Measurements from ENCODE around the gene MAP3K2. TPM values are rescaled to one million over a fixed set of nuclear protein-coding genes. Genes with fewer than 3 reads are reported as not detected.

Gene MAP3K2
- total and polyA plus RNA-seq, 2 of the 4 experiments (the other 2 are of a cell fraction), result 6.2 to 30.8 TPM

DNA sequence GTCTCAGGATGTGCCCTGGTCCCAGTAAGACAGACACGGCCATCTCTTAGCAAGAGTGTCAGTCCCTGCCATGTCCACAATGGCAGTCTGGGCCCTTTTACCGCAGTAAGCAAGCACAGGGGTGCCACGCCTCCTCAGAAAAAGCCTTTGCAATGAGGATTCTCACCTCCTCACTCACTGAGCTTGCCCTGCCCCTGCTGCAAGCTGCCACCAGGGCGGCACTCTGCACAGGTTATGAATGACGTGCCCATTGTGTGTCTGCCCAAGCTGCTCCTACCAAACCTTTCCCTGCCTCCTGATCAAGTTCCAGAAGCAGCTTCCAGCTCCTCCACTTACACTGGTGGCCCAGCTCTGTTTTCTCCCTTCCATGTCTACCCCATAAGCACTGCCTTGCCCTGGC lies 117.1 kb downstream of the MAP3K2 start:
- H3K4me1 ChIP-seq (ENCODE audit: control insufficient read depth, insufficient read depth, low read length), result no peaks in the 10 kb centered on the region
- H2AFZ ChIP-seq (replicated peaks; ENCODE audit: low read length, poor library complexity), result no peak overlapping the region
- no peak overlapping the region for H2BK20ac ChIP-seq (ENCODE audit: low read depth, low read length)
- no peaks in the 10 kb centered on the region for H3K9me3 ChIP-seq (ENCODE audit: control insufficient read depth, insufficient read depth, low read length)
- H3K36me3 ChIP-seq (ENCODE audit: control insufficient read depth, insufficient read depth, low read length), result peaks cover 53% of the 10 kb centered on the region
- H3K27ac ChIP-seq (ENCODE audit: insufficient read depth, low read length), result no peak overlapping the region
- H3K9me1 ChIP-seq (ENCODE audit: insufficient read depth, low read length), result no peaks in the 10 kb centered on the region
- BruUV-seq (replicated peaks), result no TSS peak
- intact Hi-C loops (cut with micrococcal nuclease) (loop anchor here (5.0 kb wide), 1 partner anchor 163 kb away; the partner anchor contains the start of gene BIN1), dilution Hi-C loops (cut with HindIII; ENCODE audit: low sequenced_read_pairs, unreplicated experiment) (no loop called here), in situ Hi-C loops (cut with MboI; ENCODE audit: low sequenced_read_pairs) (no loop called here)
- peaks cover under 1% of the 10 kb centered on the region; the same call in 1 of the 2 replicates for H4K20me1 ChIP-seq (ENCODE audit: insufficient read depth, low read length)
- H3K23ac ChIP-seq (ENCODE audit: low read depth, low read length), result no peak overlapping the region
- H2AK9ac ChIP-seq (replicated peaks; ENCODE audit: low read depth, low read length, poor library complexity), result no peak overlapping the region
- no peaks in the 10 kb centered on the region for H3K27me3 ChIP-seq (ENCODE audit: control insufficient read depth, insufficient read depth, low read length)
- no peak overlapping the region for H3K4me2 ChIP-seq (ENCODE audit: low read depth, low read length)
- no peak overlapping the region for H3K14ac ChIP-seq (replicated peaks; ENCODE audit: low read depth, low read length)
- no peak overlapping the region for H2BK15ac ChIP-seq (ENCODE audit: low read depth, low read length)
- H4K91ac ChIP-seq (ENCODE audit: insufficient read depth, low read depth, low read length), result no peak overlapping the region
- H4K8ac ChIP-seq (ENCODE audit: low read depth in 2 of 2, low read length in 2 of 2), result no peak overlapping the region
- peaks cover 6 to 7% of the 10 kb centered on the region in 2 experiments; a peak in 2 of 4 replicates for H3K79me1 ChIP-seq (ENCODE audit: low read depth in 1 of 2, low read length in 2 of 2)
- CTCF ChIA-PET, result no interaction called here
- no peak overlapping the region for H3K9ac ChIP-seq (ENCODE audit: low read depth, low read length)
- no peak overlapping the region for H2AK5ac ChIP-seq (ENCODE audit: low read depth, low read length)
- no peak overlapping the region for H3K56ac ChIP-seq (ENCODE audit: extremely low read depth, insufficient read depth, low read length)
- TF ChIP-seq, protein P1, sequence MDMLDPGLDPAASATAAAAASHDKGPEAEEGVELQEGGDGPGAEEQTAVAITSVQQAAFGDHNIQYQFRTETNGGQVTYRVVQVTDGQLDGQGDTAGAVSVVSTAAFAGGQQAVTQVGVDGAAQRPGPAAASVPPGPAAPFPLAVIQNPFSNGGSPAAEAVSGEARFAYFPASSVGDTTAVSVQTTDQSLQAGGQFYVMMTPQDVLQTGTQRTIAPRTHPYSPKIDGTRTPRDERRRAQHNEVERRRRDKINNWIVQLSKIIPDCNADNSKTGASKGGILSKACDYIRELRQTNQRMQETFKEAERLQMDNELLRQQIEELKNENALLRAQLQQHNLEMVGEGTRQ (IDR thresholded peaks at IDR 0.05; ENCODE audit: low read depth, low read length), result no peak
- TF ChIP-seq MAFK (IDR thresholded peaks at IDR 0.05; ENCODE audit: low read depth, low read length) (no peak), SMC3 (IDR thresholded peaks at IDR 0.05; ENCODE audit: low read depth, low read length) (no peak), NFE2L2 (IDR thresholded peaks at IDR 0.05; ENCODE audit: low read depth, low read length) (no peak), POLR2A (IDR thresholded peaks at IDR 0.05; ENCODE audit: low read depth, low read length) (no peak), CEBPB (IDR thresholded peaks at IDR 0.05; ENCODE audit: low read depth, low read length) (no peak), MXI1 (IDR thresholded peaks at IDR 0.05; ENCODE audit: borderline replicate concordance, low read depth, low read length) (no peak), BHLHE40 (IDR thresholded peaks at IDR 0.05; ENCODE audit: low read depth, low read length) (no peak), RCOR1 (IDR thresholded peaks at IDR 0.05; ENCODE audit: insufficient replicate concordance, low read length) (no peak), RFX5 (IDR thresholded peaks at IDR 0.05; ENCODE audit: low read depth, low read length) (no peak), FOS (IDR thresholded peaks at IDR 0.05; ENCODE audit: low read depth, low read length) (no peak), CHD1 (IDR thresholded peaks at IDR 0.05; ENCODE audit: low read depth, low read length) (no peak), ELK1 (IDR thresholded peaks at IDR 0.05; ENCODE audit: borderline replicate concordance, low read depth, low read length) (no peak), MAZ (IDR thresholded peaks at IDR 0.05; ENCODE audit: borderline replicate concordance, low read depth, low read length) (no peak), RAD21 (IDR thresholded peaks at IDR 0.05; ENCODE audit: low read length) (no peak)
- TF ChIP-seq, protein P2, sequence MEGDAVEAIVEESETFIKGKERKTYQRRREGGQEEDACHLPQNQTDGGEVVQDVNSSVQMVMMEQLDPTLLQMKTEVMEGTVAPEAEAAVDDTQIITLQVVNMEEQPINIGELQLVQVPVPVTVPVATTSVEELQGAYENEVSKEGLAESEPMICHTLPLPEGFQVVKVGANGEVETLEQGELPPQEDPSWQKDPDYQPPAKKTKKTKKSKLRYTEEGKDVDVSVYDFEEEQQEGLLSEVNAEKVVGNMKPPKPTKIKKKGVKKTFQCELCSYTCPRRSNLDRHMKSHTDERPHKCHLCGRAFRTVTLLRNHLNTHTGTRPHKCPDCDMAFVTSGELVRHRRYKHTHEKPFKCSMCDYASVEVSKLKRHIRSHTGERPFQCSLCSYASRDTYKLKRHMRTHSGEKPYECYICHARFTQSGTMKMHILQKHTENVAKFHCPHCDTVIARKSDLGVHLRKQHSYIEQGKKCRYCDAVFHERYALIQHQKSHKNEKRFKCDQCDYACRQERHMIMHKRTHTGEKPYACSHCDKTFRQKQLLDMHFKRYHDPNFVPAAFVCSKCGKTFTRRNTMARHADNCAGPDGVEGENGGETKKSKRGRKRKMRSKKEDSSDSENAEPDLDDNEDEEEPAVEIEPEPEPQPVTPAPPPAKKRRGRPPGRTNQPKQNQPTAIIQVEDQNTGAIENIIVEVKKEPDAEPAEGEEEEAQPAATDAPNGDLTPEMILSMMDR (conservative IDR thresholded peaks at IDR 0.05; ENCODE audit: low read depth, low read length), result no peak
- DNase-seq (no peak), ATAC-seq (ENCODE audit: low read depth) (no peak)
- POLR2A ChIA-PET (ENCODE audit: unreplicated experiment), result no interaction called here
- H3K4me3 ChIP-seq (ENCODE audit: insufficient read depth, low read depth, low read length), result no peak overlapping the region
- H3K18ac ChIP-seq (ENCODE audit: low read depth, low read length), result no peak overlapping the region
- no peak overlapping the region for H2BK5ac ChIP-seq (ENCODE audit: low read depth, low read length, poor library complexity, severe bottlenecking)
- 93% methylated on average over 3 of the region's 5 CpGs; no CpG with 5 or more reads in 1 of the 2 experiments for WGBS, 2 experiments (ENCODE audit: extremely low coverage in 2 of 2, insufficient read length in 1 of 2)
- H3K4ac ChIP-seq (ENCODE audit: low read depth, low read length), result no peak overlapping the region
- no peak overlapping the region for H4K5ac ChIP-seq (ENCODE audit: low read depth, low read length)
- H2BK120ac ChIP-seq (ENCODE audit: low read depth, low read length), result no peak overlapping the region
